ENCODE data around the gene PPP4R2. TPM values are rescaled to one million over a fixed set of nuclear protein-coding genes. Genes with fewer than 3 reads are reported as not detected.

PPP4R2 gene
- polyA plus RNA-seq, 1 experiment: 48.7 TPM

GRCh38 chr3:72974956-72975355, 21.7 kb upstream of the PPP4R2 start:
- Histone ChIP-seq H3K27me3 (ENCODE audit: control insufficient read depth, insufficient read depth, low read length) (no peaks in the 10 kb centered on the region), H3K4me3 (ENCODE audit: low read depth, low read length) (no peak overlapping the region), H3K27ac (ENCODE audit: low read depth, low read length) (no peak overlapping the region), H3K9me3 (ENCODE audit: control insufficient read depth, insufficient read depth, low read length) (no peaks in the 10 kb centered on the region)
- POLR2A ChIA-PET: no interaction called here
- CTCF ChIA-PET: interaction anchor here (0.6 to 0.7 kb wide), 2 partner anchors 17 to 22 kb away, joined by 3 to 5 read pairs; partner anchors contain the start of gene PPP4R2
- DNase-seq (ENCODE audit: low read depth, low spot score): no peak
- no peak for TF ChIP-seq CTCF (IDR thresholded peaks at IDR 0.05; ENCODE audit: low read depth, low read length)

DNA sequence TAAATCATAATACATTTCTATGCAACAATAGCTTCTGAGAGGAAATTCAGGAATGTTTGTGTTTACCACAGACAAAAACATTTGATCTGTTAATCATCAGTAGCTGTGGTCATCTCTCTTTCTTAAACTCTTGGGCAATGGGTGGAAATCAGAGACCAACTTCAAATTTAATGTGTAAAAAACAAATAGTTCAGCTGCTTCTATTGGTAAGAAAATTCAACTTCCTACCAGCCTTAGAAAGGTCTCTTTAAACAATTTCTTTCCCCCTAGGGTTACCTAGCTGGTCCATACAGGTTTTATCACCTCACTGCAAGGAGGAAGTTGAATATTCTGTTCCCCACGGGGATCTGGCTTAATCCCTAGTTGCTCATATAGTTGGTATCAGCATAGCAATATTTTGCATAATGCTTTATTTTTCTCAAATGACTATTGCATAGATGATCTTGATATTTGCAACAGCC, 20.3 kb upstream of the PPP4R2 start:
- H3K4me3 ChIP-seq (ENCODE audit: low read depth, low read length): no peak overlapping the region
- H3K27ac ChIP-seq (ENCODE audit: low read depth, low read length): no peak overlapping the region
- TF ChIP-seq CTCF (IDR thresholded peaks at IDR 0.05; ENCODE audit: low read depth, low read length): no peak
- POLR2A ChIA-PET: no interaction called here
- DNase-seq (ENCODE audit: low read depth, low spot score): no peak
- H3K27me3 ChIP-seq (ENCODE audit: control insufficient read depth, insufficient read depth, low read length): no peaks in the 10 kb centered on the region
- CTCF ChIA-PET: interaction anchor here (0.6 to 1.2 kb wide), 2 partner anchors 13 to 81 kb away, joined by 4 to 5 read pairs; no protein-coding TSS in a partner anchor
- H3K9me3 ChIP-seq (ENCODE audit: control insufficient read depth, insufficient read depth, low read length): no peaks in the 10 kb centered on the region

- Histone ChIP-seq H3K27me3 (ENCODE audit: control insufficient read depth, insufficient read depth, low read length) (no peaks in the 10 kb centered on the region), H3K9me3 (ENCODE audit: control insufficient read depth, insufficient read depth, low read length) (no peaks in the 10 kb centered on the region), H3K27ac (ENCODE audit: low read depth, low read length) (no peak overlapping the region), H3K4me3 (ENCODE audit: low read depth, low read length) (no peak overlapping the region)
- CTCF ChIA-PET: no interaction called here
- POLR2A ChIA-PET: no interaction called here
- no peak for TF ChIP-seq CTCF (IDR thresholded peaks at IDR 0.05; ENCODE audit: low read depth, low read length)
- no peak for DNase-seq (ENCODE audit: low read depth, low spot score)
Measured at GRCh38 chr3:72977060-72977808, 19.4 kb upstream of the PPP4R2 start.

DNA sequence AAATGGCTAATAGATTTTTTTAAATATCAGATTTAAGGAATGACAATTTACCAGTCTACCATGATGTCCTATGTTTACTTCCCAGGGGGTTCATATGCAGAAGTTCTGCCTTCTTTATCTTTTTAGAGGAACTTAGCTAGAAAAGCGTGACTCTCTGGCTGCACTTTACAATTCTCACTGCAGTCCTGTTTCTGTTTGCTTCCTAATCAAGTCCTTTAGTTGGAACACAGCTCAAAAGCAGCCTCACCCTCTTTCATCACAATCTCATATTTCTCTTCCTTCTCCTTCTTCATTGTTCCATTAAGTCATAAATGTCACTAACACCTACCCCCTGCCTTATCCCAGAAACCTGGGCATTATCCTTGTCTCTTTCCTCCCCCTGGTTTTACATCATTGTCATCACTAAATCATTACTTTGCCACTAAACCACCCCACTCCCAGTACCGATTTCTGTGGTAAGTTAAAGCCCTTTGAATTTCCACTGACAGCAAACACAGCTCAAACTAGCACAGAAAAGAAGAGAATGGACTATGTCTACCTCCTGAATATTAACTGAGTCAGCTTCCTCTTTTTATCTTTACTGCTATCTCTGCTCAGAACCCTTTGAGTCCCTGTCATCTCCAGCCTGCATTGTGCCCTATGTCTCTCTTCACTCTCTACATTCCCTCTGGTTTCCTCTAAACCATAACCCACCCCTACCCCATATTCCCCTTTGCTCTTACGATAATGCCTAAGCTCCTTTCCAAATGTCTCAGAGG, 13.8 kb upstream of the PPP4R2 start:
- peaks cover 9% of the 10 kb centered on the region for H3K9me3 ChIP-seq (ENCODE audit: control insufficient read depth, insufficient read depth, low read length)
- no peaks in the 10 kb centered on the region for H3K27me3 ChIP-seq (ENCODE audit: control insufficient read depth, insufficient read depth, low read length)
- ChIA-PET CTCF (interaction anchor here (0.7 kb wide), 1 partner anchor 16 kb away, joined by 4 read pairs; no protein-coding TSS in a partner anchor), POLR2A (no interaction called here)
- no peak overlapping the region for H3K4me3 ChIP-seq (ENCODE audit: low read depth, low read length)
- DNase-seq (ENCODE audit: low read depth, low spot score): no peak
- no peak overlapping the region for H3K27ac ChIP-seq (ENCODE audit: low read depth, low read length)
- TF ChIP-seq CTCF (IDR thresholded peaks at IDR 0.05; ENCODE audit: low read depth, low read length): no peak

DNA sequence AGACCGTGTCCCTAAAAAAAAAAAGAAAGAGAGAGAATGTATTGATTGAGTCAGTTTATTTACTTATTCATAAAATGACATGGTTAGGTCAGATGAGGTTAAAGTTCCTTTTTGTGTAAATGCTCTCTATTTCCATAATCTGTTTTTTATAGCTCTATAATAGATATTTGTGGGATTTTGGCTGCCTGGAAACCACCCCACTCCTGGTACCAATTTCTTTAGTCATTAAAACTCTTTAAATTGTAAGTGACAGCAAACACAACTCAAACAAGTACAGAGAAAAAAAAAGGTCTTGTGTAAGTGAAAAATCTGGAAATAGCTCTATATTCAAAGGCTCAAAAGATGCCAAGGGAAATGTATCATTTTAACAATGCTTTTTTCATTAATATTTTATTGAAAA, 11.0 kb upstream of the PPP4R2 start:
- CTCF ChIA-PET: interaction anchor here (0.6 kb wide), 1 partner anchor 135 kb away, joined by 3 read pairs; no protein-coding TSS in a partner anchor
- POLR2A ChIA-PET: no interaction called here

More for the DNA sequence above, 11.0 kb upstream of the PPP4R2 start:
- H3K27ac ChIP-seq (ENCODE audit: low read depth, low read length): no peak overlapping the region
- no peak for DNase-seq (ENCODE audit: low read depth, low spot score)
- peaks cover 9% of the 10 kb centered on the region for H3K9me3 ChIP-seq (ENCODE audit: control insufficient read depth, insufficient read depth, low read length)
- no peak overlapping the region for H3K4me3 ChIP-seq (ENCODE audit: low read depth, low read length)
- no peaks in the 10 kb centered on the region for H3K27me3 ChIP-seq (ENCODE audit: control insufficient read depth, insufficient read depth, low read length)
- TF ChIP-seq CTCF (IDR thresholded peaks at IDR 0.05; ENCODE audit: low read depth, low read length): no peak
